Adrenal gland (tissue), 12 donors: ENCODE data around the gene NAALADL2. TPM values are rescaled to one million over a fixed set of nuclear protein-coding genes. Genes with fewer than 3 reads are reported as not detected.

ENCODE experiments used
- DNase-seq, 7 donors: peaks; one replicate each; pipeline ENCODE4 v3.0.0-alpha.2; 2019 to 2020
- H3K27ac ChIP-seq, 5 donors: fragments of 200-600 bp; sonication (generic) in 4 of 5; 1 replicate in 3 of 5; 2 replicates in 2 of 5; pipeline versions ENCODE4 v1.5.1 to v1.8.0; 2016 to 2020; ENCODE audit warnings: mild to moderate bottlenecking in 1 of 5
- H3K27me3 ChIP-seq: fragments of 200-600 bp; 2 replicates; pipeline ENCODE4 v1.8.0; 2021
- H3K36me3 ChIP-seq, 2 donors: fragments of 200-600 bp; replicated peaks in 1 of 2; 1 replicate in 1 of 2; 2 replicates in 1 of 2; pipeline versions ENCODE4 v1.5.1 to v1.8.0; 2018 to 2022
- H3K4me1 ChIP-seq, 2 donors: fragments of 200-600 bp; replicated peaks in 1 of 2; 1 replicate in 1 of 2; 2 replicates in 1 of 2; pipeline versions ENCODE4 v1.5.1 to v1.8.0; 2018 to 2021
- H3K4me3 ChIP-seq, 4 donors: fragments of 200-600 bp; sonication (generic) in 3 of 4; one replicate each; pipeline ENCODE4 v1.5.1; 2016 to 2018
- H3K9me3 ChIP-seq, 3 donors: fragments of 200-600 bp; sonication (generic) in 1 of 3; replicated peaks in 1 of 3; 1 replicate in 2 of 3; 2 replicates in 1 of 3; pipeline versions ENCODE4 v1.5.1 to v1.8.0; 2016 to 2021
- POLR2A ChIP-seq, 2 donors: fragments of 450-650 bp; IDR thresholded peaks; one replicate each; pipeline ENCODE4 v1.6.1; 2017; ENCODE audit warnings: antibody characterized with exemption in 2 of 2, mild to moderate bottlenecking in 2 of 2, moderate library complexity in 1 of 2
- WGBS, 4 donors: extraction: QIAGEN DNeasy Blood & Tissue Kit in 2 of 4; methylation state at CpG; one replicate each; pipeline versions ENCODE4 v1.1.5 to v1.1.7; 2013 to 2017; 5-methylcytosine and 5-hydroxymethylcytosine counted together
- intact Hi-C, 2 donors: fragments of 100-400 bp; cut with DNase I; formaldehyde crosslinking; loops; one replicate each; pipeline versions ENCODE4 v1.14.1 to v1.15.0; 2022 to 2023
- polyA plus RNA-seq, 3 donors: library from polyadenylated mRNA; stranded (reverse); fragments of 200-250 nt in 2 of 3; fragments of 350-450 nt in 1 of 3; fragmentation: Illumina TruSeq in 1 of 3; extraction: RNeasy Lipid Tissue Mini Kit (QIAGEN cat#74804) in 1 of 3; gene quantifications; one replicate each; pipeline ENCODE4 v1.2.3, GENCODE V29; 2013 to 2014
- total RNA-seq, 9 donors: library from RNA; depleted of rRNA in 4 of 9; stranded (reverse); fragments of >200 nt in 4 of 9; fragments of 120-200 nt in 1 of 9; fragmentation: NEBNext Ultra II Directional in 1 of 9; extraction: Animal tissue kit (Norgen Biotek cat#: 25700) in 1 of 9; gene quantifications; one replicate each; pipeline versions ENCODE4 v1.1.0 to v1.2.4, GENCODE V29; 2013 to 2023
- TF ChIP-seq, protein P1 (sequence below), 6 experiments: fragments of 450-650 bp in 4 of 6; fragments of 200-600 bp in 2 of 6; sonication (generic) in 1 of 6; IDR thresholded peaks; 1 replicate in 5 of 6; 2 replicates in 1 of 6; pipeline versions ENCODE4 v1.5.1 to v1.8.0; 2016 to 2021; ENCODE audit warnings: antibody characterized with exemption in 6 of 6, mild to moderate bottlenecking in 2 of 6, moderate library complexity in 1 of 6
- donor health status: healthy with polysubstance abuse.
- donor health status: Bipolar disorder and iron deficiency.
- donor health status: DM: yes; HTN: yes; CAD: no.
- donor health status: DM: no; HTN: no; CAD: no.
- donor health status: DM: no; HTN: no; CAD: no.
- donor health status: DM: yes; HTN: yes; CAD: no.

Gene NAALADL2
- total and polyA plus RNA-seq, 12 donors: 0.24 to 7.8 (median 4.8) TPM

DNA sequence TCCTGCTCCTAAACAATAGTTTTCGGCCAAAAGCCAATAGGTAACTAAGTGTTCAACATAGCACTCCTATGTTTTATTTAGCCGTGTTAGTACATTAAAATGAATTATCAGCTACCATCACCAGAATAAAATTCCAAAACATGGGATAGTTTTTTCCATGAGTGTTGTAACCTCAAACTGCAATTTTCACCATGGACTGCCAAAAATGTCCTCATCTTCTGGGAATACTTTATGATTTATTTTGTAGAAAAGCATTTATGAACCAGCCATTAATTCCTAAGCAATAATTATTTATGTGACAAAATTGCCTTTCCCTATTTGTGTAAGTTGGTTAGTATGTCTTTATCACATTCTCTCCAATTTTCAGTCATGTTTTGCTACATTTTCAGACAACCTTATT, 438.1 kb downstream of the NAALADL2 start:
- Histone ChIP-seq H3K4me1 (no peaks in the 10 kb centered on the region), H3K9me3 (no peaks in the 10 kb centered on the region), H3K27ac (no peak overlapping the region), H3K4me3 (no peak overlapping the region), H3K36me3 (no peaks in the 10 kb centered on the region), H3K27me3 (no peaks in the 10 kb centered on the region)
- 89 to 94% (median 90%) methylated on average over 2 of the region's 2 CpGs for WGBS, 4 donors
- no peak for DNase-seq
- no peak for TF ChIP-seq POLR2A (IDR thresholded peaks at IDR 0.05)
- TF ChIP-seq, protein P1, sequence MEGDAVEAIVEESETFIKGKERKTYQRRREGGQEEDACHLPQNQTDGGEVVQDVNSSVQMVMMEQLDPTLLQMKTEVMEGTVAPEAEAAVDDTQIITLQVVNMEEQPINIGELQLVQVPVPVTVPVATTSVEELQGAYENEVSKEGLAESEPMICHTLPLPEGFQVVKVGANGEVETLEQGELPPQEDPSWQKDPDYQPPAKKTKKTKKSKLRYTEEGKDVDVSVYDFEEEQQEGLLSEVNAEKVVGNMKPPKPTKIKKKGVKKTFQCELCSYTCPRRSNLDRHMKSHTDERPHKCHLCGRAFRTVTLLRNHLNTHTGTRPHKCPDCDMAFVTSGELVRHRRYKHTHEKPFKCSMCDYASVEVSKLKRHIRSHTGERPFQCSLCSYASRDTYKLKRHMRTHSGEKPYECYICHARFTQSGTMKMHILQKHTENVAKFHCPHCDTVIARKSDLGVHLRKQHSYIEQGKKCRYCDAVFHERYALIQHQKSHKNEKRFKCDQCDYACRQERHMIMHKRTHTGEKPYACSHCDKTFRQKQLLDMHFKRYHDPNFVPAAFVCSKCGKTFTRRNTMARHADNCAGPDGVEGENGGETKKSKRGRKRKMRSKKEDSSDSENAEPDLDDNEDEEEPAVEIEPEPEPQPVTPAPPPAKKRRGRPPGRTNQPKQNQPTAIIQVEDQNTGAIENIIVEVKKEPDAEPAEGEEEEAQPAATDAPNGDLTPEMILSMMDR (IDR thresholded peaks at IDR 0.05): no peak
- intact Hi-C loops: no loop called here

DNA sequence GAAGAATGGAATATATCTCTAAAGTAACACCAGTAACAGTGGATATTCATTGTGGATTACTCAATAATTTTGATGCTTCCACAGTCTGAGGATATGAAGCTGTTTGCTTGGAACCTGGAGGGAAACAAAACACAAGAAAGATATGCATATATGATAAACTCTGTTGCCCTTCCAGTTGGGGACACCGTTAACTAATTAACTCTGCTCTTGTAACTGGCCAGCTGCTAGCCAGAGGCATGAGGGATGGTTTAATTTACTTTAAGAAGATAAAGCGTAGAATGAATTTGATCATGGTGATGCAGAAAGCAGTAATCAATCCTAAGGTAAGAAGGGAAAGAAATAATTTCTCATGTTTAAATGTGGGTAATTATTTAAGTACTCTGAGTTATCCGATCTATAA, 442.6 kb downstream of the NAALADL2 start:
- no peaks in the 10 kb centered on the region for H3K36me3 ChIP-seq
- WGBS, 4 donors: 81 to 93% (median 87%) methylated on average over 3 of the region's 3 CpGs

DNA sequence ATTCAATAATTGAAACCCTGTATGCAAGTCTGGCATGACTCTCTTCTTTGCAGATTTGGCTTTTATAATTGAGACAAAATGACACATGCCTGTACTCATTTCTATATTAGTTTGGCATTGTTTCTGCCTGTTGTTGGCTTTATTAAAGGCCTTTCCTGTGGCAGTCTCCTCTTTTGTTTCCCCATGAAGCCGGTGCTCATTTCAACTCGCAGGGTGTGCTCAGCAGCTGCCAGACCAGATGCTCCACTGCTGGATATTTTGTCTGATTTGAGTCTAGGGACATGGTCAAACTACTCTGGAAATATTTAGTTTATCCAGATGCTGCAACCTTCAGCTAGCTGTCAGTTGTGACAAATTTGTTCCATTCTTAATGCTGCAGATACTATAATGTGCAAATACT, 445.3 kb downstream of the NAALADL2 start:
- H3K27ac ChIP-seq: no peak overlapping the region
- H3K9me3 ChIP-seq: no peaks in the 10 kb centered on the region
- 71 to 75% (median 73%) methylated on average over 2 of the region's 2 CpGs for WGBS, 4 donors
- no peaks in the 10 kb centered on the region for H3K27me3 ChIP-seq
- H3K4me1 ChIP-seq: no peaks in the 10 kb centered on the region
- no peak overlapping the region for H3K4me3 ChIP-seq
- DNase-seq: no peak
- H3K36me3 ChIP-seq: no peaks in the 10 kb centered on the region
- intact Hi-C loops: no loop called here
- no peak for TF ChIP-seq POLR2A (IDR thresholded peaks at IDR 0.05)
- TF ChIP-seq, protein P1 (IDR thresholded peaks at IDR 0.05): no peak

More for the DNA sequence above, 442.6 kb downstream of the NAALADL2 start:
- H3K27me3 ChIP-seq: no peaks in the 10 kb centered on the region
- no peak overlapping the region for H3K27ac ChIP-seq
- no peak overlapping the region for H3K4me3 ChIP-seq
- TF ChIP-seq, protein P1 (IDR thresholded peaks at IDR 0.05): no peak
- no peak for TF ChIP-seq POLR2A (IDR thresholded peaks at IDR 0.05)
- H3K4me1 ChIP-seq: no peaks in the 10 kb centered on the region
- intact Hi-C loops: no loop called here
- DNase-seq: no peak
- no peaks in the 10 kb centered on the region for H3K9me3 ChIP-seq

DNA sequence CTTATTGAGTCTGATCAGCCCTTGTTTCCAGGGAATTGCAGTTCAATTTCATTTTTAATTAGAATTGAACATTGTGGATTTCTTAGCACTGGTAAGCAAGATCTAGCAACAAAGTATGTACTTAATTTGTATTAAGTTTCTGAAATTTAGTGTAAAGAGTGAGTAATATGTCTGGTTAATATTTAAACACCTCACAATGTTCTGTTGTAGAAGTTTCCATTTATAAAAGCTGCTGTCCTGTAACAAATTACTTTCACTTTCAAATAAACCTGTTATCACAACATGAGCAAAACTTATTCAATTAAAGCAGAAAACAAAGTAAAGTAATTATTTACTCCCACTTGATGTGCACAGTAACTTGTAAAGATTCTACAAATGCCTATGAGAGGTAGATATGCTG, 448.5 kb downstream of the NAALADL2 start:
- Histone ChIP-seq H3K4me1 (no peaks in the 10 kb centered on the region), H3K27ac (no peak overlapping the region), H3K4me3 (peak overlapping the region in 1 of 4 donors; percentile 16), H3K27me3 (no peaks in the 10 kb centered on the region), H3K9me3 (no peaks in the 10 kb centered on the region), H3K36me3 (no peaks in the 10 kb centered on the region)
- TF ChIP-seq, protein P1 (IDR thresholded peaks at IDR 0.05): no peak
- no peak for TF ChIP-seq POLR2A (IDR thresholded peaks at IDR 0.05)
- no peak for DNase-seq
- intact Hi-C loops: no loop called here
